ENCODE results near the gene ERAS. TPM values are rescaled to one million over a fixed set of nuclear protein-coding genes. Genes with fewer than 3 reads are reported as not detected.

ERAS gene
- polyA plus RNA-seq, 1 donor from 2014 or later: 3.6 TPM

GRCh38 chrX:48785540-48786214, 40.6 kb upstream of the ERAS start (continued):
- TF ChIP-seq MXI1 (conservative IDR thresholded peaks at IDR 0.05; ENCODE audit: poor library complexity, severe bottlenecking): no peak
- TF ChIP-seq POLR2AphosphoS5 (IDR thresholded peaks at IDR 0.05): no peak

GRCh38 chrX:48786341-48786800, 39.9 kb upstream of the ERAS start, which contains the start of gene GATA1:
Gene GATA1, plus strand, starts transcription at chrX:48786590. Its CDS starts 4,520 bp downstream, at chrX:48791110.
- no peaks in the 10 kb centered on the region for H4K20me1 ChIP-seq (ENCODE audit: insufficient read depth)
- H3K27ac ChIP-seq (ENCODE audit: low read length): no peak within 1 kb of the TSS
- no peak within 1 kb of the TSS for H3K4me3 ChIP-seq (ENCODE audit: low read length)
- H3F3A ChIP-seq (ENCODE audit: insufficient read depth, low read length, poor library complexity, severe bottlenecking): no peaks in the 10 kb centered on the region
- no peak within 1 kb of the TSS for H3K4me2 ChIP-seq (ENCODE audit: low read length)
- H3K27me3 ChIP-seq (ENCODE audit: insufficient read depth, low read depth, low read length): no peaks in the 10 kb centered on the region
- no peaks in the 10 kb centered on the region for H3K79me2 ChIP-seq (replicated peaks; ENCODE audit: insufficient read depth, low read length)
- no peaks in the 10 kb centered on the region for H3K36me3 ChIP-seq (ENCODE audit: insufficient read depth, low read length)
- no peaks in the 10 kb centered on the region for H3K9me3 ChIP-seq (ENCODE audit: low read length)
- no peak within 1 kb of the TSS for H3K9ac ChIP-seq (ENCODE audit: low read length)
- H2AFZ ChIP-seq (ENCODE audit: low read depth, low read length): no peak within 1 kb of the TSS
- TF ChIP-seq POLR2AphosphoS5 (IDR thresholded peaks at IDR 0.05) (no peak), SMC3 (conservative IDR thresholded peaks at IDR 0.05; ENCODE audit: poor library complexity) (no peak), EZH2 (IDR thresholded peaks at IDR 0.05; ENCODE audit: borderline replicate concordance, insufficient read depth, low read length, poor library complexity, severe bottlenecking) (no peak), TAF1 (IDR thresholded peaks at IDR 0.05; ENCODE audit: low read depth) (no peak), EP300 (conservative IDR thresholded peaks at IDR 0.05; ENCODE audit: poor library complexity, severe bottlenecking) (no peak)
- no peaks in the 10 kb centered on the region for H3K9me2 ChIP-seq (ENCODE audit: insufficient read depth, low read length)

GRCh38 chrX:48786825-48787504, 39.3 kb upstream of the ERAS start:
- Histone ChIP-seq H3K27me3 (ENCODE audit: insufficient read depth, low read depth, low read length) (no peaks in the 10 kb centered on the region), H3F3A (ENCODE audit: insufficient read depth, low read length, poor library complexity, severe bottlenecking) (no peaks in the 10 kb centered on the region), H3K4me3 (ENCODE audit: low read length) (no peak overlapping the region), H3K36me3 (ENCODE audit: insufficient read depth, low read length) (no peaks in the 10 kb centered on the region), H4K20me1 (ENCODE audit: insufficient read depth) (no peaks in the 10 kb centered on the region), H3K9me3 (ENCODE audit: low read length) (no peaks in the 10 kb centered on the region), H3K9ac (ENCODE audit: low read length) (no peak overlapping the region), H2AFZ (ENCODE audit: low read depth, low read length) (no peak overlapping the region), H3K9me2 (ENCODE audit: insufficient read depth, low read length) (no peaks in the 10 kb centered on the region), H3K4me2 (ENCODE audit: low read length) (no peak overlapping the region), H3K79me2 (replicated peaks; ENCODE audit: insufficient read depth, low read length) (no peaks in the 10 kb centered on the region), H3K27ac (ENCODE audit: low read length) (no peak overlapping the region)
- no peak for TF ChIP-seq EP300 (conservative IDR thresholded peaks at IDR 0.05; ENCODE audit: poor library complexity, severe bottlenecking)
- TF ChIP-seq POLR2AphosphoS5 (IDR thresholded peaks at IDR 0.05): no peak
- no peak for TF ChIP-seq CTCF (IDR thresholded peaks at IDR 0.05; ENCODE audit: poor library complexity, severe bottlenecking)
- TF ChIP-seq MXI1 (conservative IDR thresholded peaks at IDR 0.05; ENCODE audit: poor library complexity, severe bottlenecking): no peak
- TF ChIP-seq EZH2 (IDR thresholded peaks at IDR 0.05; ENCODE audit: borderline replicate concordance, insufficient read depth, low read length, poor library complexity, severe bottlenecking): no peak
- TF ChIP-seq REST (IDR thresholded peaks at IDR 0.05; ENCODE audit: borderline replicate concordance): no peak
- TF ChIP-seq RAD21 (conservative IDR thresholded peaks at IDR 0.05): no peak
- no peak for TF ChIP-seq TAF1 (IDR thresholded peaks at IDR 0.05; ENCODE audit: low read depth)
- TF ChIP-seq SMC3 (conservative IDR thresholded peaks at IDR 0.05; ENCODE audit: poor library complexity): no peak

Data from neural cell (in vitro differentiated cells).